Measurements from ENCODE around the gene SCYGR4.

GRCh38 chr2:227657199-227657845, 40.0 kb downstream of the SCYGR4 start:
- TF ChIP-seq CTCF (IDR thresholded peaks at IDR 0.05), result no peak
- TF ChIP-seq POLR2A (IDR thresholded peaks at IDR 0.05), result no peak
